Measurements from ENCODE around the gene BTLA.

DNA sequence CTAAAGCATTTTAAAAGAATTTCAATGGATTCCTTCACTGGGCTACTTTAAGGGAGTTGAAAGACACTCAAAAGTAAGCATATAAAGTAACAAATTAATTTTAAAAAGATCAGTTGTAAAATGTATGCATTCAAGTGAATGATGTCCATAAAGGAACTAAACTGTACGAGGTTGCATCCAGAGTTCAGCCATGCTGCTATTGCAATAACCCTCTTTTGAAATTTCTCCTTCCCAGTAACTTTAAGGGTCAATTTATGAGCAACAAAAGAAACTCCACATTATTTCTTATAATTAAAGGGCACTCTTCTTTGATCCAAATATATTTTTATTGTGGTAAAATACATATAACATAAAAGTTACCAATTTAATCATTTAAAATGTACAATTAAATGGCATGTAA is 22.9 kb downstream of the BTLA start:
- TF ChIP-seq CTCF (IDR thresholded peaks at IDR 0.05) (no peak), POLR2A (IDR thresholded peaks at IDR 0.05) (no peak)
